ENCODE data around the gene CX3CL1.
"Not testable (repeated sequence)": the region's sequence is repeated elsewhere in the genome, so short reads cannot be mapped to it uniquely, and the experiment has no call there.

Gene CX3CL1

GRCh38 chr16:57357330-57358085 lies 14.8 kb upstream of the CX3CL1 start:
- no peak for DNase-seq

- no peak for DNase-seq
Observed at GRCh38 chr16:57358086-57358420, 14.2 kb upstream of the CX3CL1 start.

- DNase-seq: no peak
Observed at GRCh38 chr16:57358527-57359095, 13.7 kb upstream of the CX3CL1 start, which contains the start of gene CCL22. TSS of gene CCL22 (plus strand) at chr16:57358783. CDS start at chr16:57358817, 34 bp downstream.

GRCh38 chr16:57360321-57360935 lies 11.9 kb upstream of the CX3CL1 start:
- DNase-seq: no peak

- DNase-seq: peak; percentile 4
Observed at GRCh38 chr16:57361404-57361803, 10.9 kb upstream of the CX3CL1 start.

GRCh38 chr16:57364143-57364542 lies 8.1 kb upstream of the CX3CL1 start:
- DNase-seq: no peak

GRCh38 chr16:57366544-57367040 lies 5.7 kb upstream of the CX3CL1 start:
- DNase-seq: no peak

- peak; percentile 17 for DNase-seq
Observed at GRCh38 chr16:57367116-57367752, 5.1 kb upstream of the CX3CL1 start.

GRCh38 chr16:57371494-57372371 lies 557 bp upstream of the CX3CL1 start:
- DNase-seq: no peak

GRCh38 chr16:57373117-57373947 lies 1.0 kb downstream of the CX3CL1 start:
- DNase-seq: no peak

- DNase-seq: peak; percentile 36
Observed at GRCh38 chr16:57374067-57374534, 1.8 kb downstream of the CX3CL1 start.

GRCh38 chr16:57374925-57375465 lies 2.7 kb downstream of the CX3CL1 start:
- not testable (repeated sequence) for DNase-seq

GRCh38 chr16:57376313-57376818 lies 4.1 kb downstream of the CX3CL1 start:
- no peak for DNase-seq

GRCh38 chr16:57377080-57377841 lies 5.0 kb downstream of the CX3CL1 start:
- peak; percentile 15 for DNase-seq

GRCh38 chr16:57379579-57379978 lies 7.3 kb downstream of the CX3CL1 start:
- DNase-seq: no peak

GRCh38 chr16:57380671-57381462 lies 8.6 kb downstream of the CX3CL1 start:
- DNase-seq: no peak

- DNase-seq: no peak
Observed at GRCh38 chr16:57381791-57382534, 9.7 kb downstream of the CX3CL1 start.

- no peak for DNase-seq
Observed at GRCh38 chr16:57382535-57383275, 10.4 kb downstream of the CX3CL1 start.

Data from DMS79 (cell line).